GM12878 (cell line): Measurements from ENCODE around the gene GPR153. TPM values are rescaled to one million over a fixed set of nuclear protein-coding genes. Genes with fewer than 3 reads are reported as not detected.

Experiments used
- ATAC-seq: fragments of 200-7000 bp; cut with Tn5 transposase; 3 replicates; pipeline ENCODE4 v1.9.1; 2020; ENCODE audit warnings: mild to moderate bottlenecking, moderate library complexity
- BruUV-seq: library from RNA; stranded (reverse); fragments of 400-500 nt; replicated peaks from 2 replicates; lab custom pipeline; 2021; lab: Mats Ljungman, UMichigan
- CTCF ChIA-PET: fragments of 300-600 bp; sonication (Branson Sonifier 250); formaldehyde crosslinking; extraction: SDS; loops from one replicate; lab custom pipeline; 2021; ENCODE audit warnings: inconsistent platforms; lab: Yijun Ruan, JAX
- POLR2A ChIA-PET: fragments of 350-600 bp; formaldehyde crosslinking; extraction: SDS; loops from one replicate; lab custom pipeline; 2021; ENCODE audit warnings: inconsistent platforms; lab: Charles Lee
- RAD21 ChIA-PET: fragments of 300-600 bp; sonication (Branson Sonifier 250); formaldehyde crosslinking; loops from one replicate; lab custom pipeline; 2023; ENCODE audit warnings: antibody characterized with exemption; ENCODE audit not compliant: unreplicated experiment; lab: Charles Lee
- SMC1A ChIA-PET: fragments of 300-600 bp; sonication (Branson Sonifier 250); formaldehyde crosslinking; loops from one replicate; lab custom pipeline; 2023; ENCODE audit not compliant: unreplicated experiment, uncharacterized antibody; lab: Charles Lee
- DNase-seq: peaks from one replicate; pipeline ENCODE4 v3.0.0-alpha.2; 2011; ENCODE audit warnings: low read depth, low spot score
- FAIRE-seq: peaks from 3 replicates; lab custom pipeline; 2011; peaks lifted over from hg19 to GRCh38; lab: Jason Lieb, UNC
- H2AFZ ChIP-seq: 2 replicates; pipeline ENCODE4 v1.6.0; 2011; ENCODE audit warnings: low read depth, low read length, control low read depth; ENCODE audit not compliant: control insufficient read depth
- H3K27ac ChIP-seq: 2 replicates; pipeline ENCODE4 v1.5.1; 2011; ENCODE audit warnings: control low read depth; ENCODE audit not compliant: control insufficient read depth, insufficient read depth
- H3K27me3 ChIP-seq, 2 experiments: replicated peaks in 1 of 2; 2 replicates each; pipeline versions ENCODE4 v1.6.0 to v1.6.1; 2011; ENCODE audit warnings: low read length in 1 of 2; ENCODE audit not compliant: control insufficient read depth in 2 of 2, insufficient read depth in 2 of 2
- H3K36me3 ChIP-seq, 2 experiments: 2 replicates each; pipeline ENCODE4 v1.5.1; 2011; ENCODE audit warnings: low read length in 1 of 2; ENCODE audit not compliant: control insufficient read depth in 2 of 2, insufficient read depth in 2 of 2
- H3K4me1 ChIP-seq: 2 replicates; pipeline ENCODE4 v1.6.1; 2011; ENCODE audit warnings: mild to moderate bottlenecking, low read length, moderate library complexity, mixed read lengths; ENCODE audit not compliant: control insufficient read depth, insufficient read depth
- H3K4me2 ChIP-seq: 2 replicates; pipeline ENCODE4 v1.6.0; 2011; ENCODE audit warnings: control low read depth; ENCODE audit not compliant: control insufficient read depth, insufficient read depth
- H3K4me3 ChIP-seq: fragments of 200-600 bp; sonication (generic); 2 replicates; pipeline ENCODE4 v1.5.1; 2016
- H3K79me2 ChIP-seq: 2 replicates; pipeline ENCODE4 v1.6.0; 2011; ENCODE audit warnings: low read length; ENCODE audit not compliant: control insufficient read depth, insufficient read depth
- H3K9ac ChIP-seq: 2 replicates; pipeline ENCODE4 v1.8.0; 2011; ENCODE audit warnings: low read length, control low read depth, mixed read lengths; ENCODE audit not compliant: control insufficient read depth, insufficient read depth
- H3K9me3 ChIP-seq: replicated peaks from 3 replicates; pipeline ENCODE4 v1.5.1; 2011; ENCODE audit warnings: mild to moderate bottlenecking, low read length; ENCODE audit not compliant: control insufficient read depth, insufficient read depth
- H4K20me1 ChIP-seq: 2 replicates; pipeline ENCODE4 v1.6.0; 2011; ENCODE audit not compliant: control insufficient read depth, insufficient read depth
- CHD4 ChIP-seq: fragments of 200-600 bp; sonication (generic); IDR thresholded peaks from 2 replicates; pipeline ENCODE4 v1.6.1; 2016; ENCODE audit warnings: mild to moderate bottlenecking
- CREB1 ChIP-seq: IDR thresholded peaks from 2 replicates; pipeline ENCODE4 v1.6.1; 2012; ENCODE audit warnings: low read depth, mild to moderate bottlenecking, inconsistent platforms
- IRF4 ChIP-seq: IDR thresholded peaks from 2 replicates; pipeline ENCODE4 v1.6.1; 2011; ENCODE audit warnings: low read depth, low read length
- NBN ChIP-seq: fragments of 450-650 bp; IDR thresholded peaks from 2 replicates; pipeline ENCODE4 v1.6.1; 2016
- NR2F1 ChIP-seq: fragments of 450-650 bp; conservative IDR thresholded peaks from 2 replicates; pipeline ENCODE4 v1.6.1; 2017; ENCODE audit warnings: mild to moderate bottlenecking
- WGBS: methylation state at CpG from one replicate; pipeline ENCODE4 v1.1.6; 2016; ENCODE audit warnings: low lambda C conversion rate; ENCODE audit not compliant: insufficient replicate concordance, insufficient coverage; ENCODE audit errors: missing lambda C conversion rate; 5-methylcytosine and 5-hydroxymethylcytosine counted together
- in situ Hi-C: fragments of 300-500 bp; cut with MboI; formaldehyde crosslinking; loops from 9 replicates; pipeline ENCODE4 v1.14.3; 2018; ENCODE audit warnings: mixed read lengths
- intact Hi-C: fragments of 100-400 bp; cut with micrococcal nuclease; formaldehyde crosslinking; loops from one replicate; pipeline ENCODE4 v1.14.2; 2022; ENCODE audit not compliant: unreplicated experiment
- polyA plus RNA-seq, 11 experiments: library from polyadenylated mRNA; depleted of rRNA in 4 of 11; unstranded in 6 of 11; stranded (reverse) in 5 of 11; fragments of >200 nt; fragmentation: Nextera tagmentation in 4 of 11; fragmentation: Illumina TruSeq in 1 of 11; extraction: Ambion mirVana in 4 of 11; extraction: Trizol in 1 of 11; gene quantifications; 1 replicate in 1 of 11; 2 replicates in 10 of 11; pipeline versions ENCODE4 v1.2.1 to v1.2.3, GENCODE V29; 2011 to 2016; ENCODE audit warnings: inconsistent platforms in 2 of 11, missing spikeins in 2 of 11, low read depth in 1 of 11
- total RNA-seq, 4 experiments: library from RNA; depleted of rRNA in 3 of 4; stranded (reverse); fragments of >200 nt in 3 of 4; fragmentation: Illumina TruSeq in 1 of 4; extraction: Trizol in 1 of 4; gene quantifications; 2 replicates each; pipeline versions ENCODE4 v1.2.1 to v1.2.3, GENCODE V29; 2013 to 2021
- TF ChIP-seq, protein P1 (sequence below): fragments of 450-650 bp; IDR thresholded peaks from 2 replicates; pipeline ENCODE4 v1.6.1; 2017; ENCODE audit warnings: mild to moderate bottlenecking, moderate library complexity

The GPR153 gene
- total and polyA plus RNA-seq, 10 of the 15 experiments (the other 5 are each of a cell fraction or from before 2014, with no cell fraction given), result 0.04 to 2.2 (median 0.54) TPM

DNA sequence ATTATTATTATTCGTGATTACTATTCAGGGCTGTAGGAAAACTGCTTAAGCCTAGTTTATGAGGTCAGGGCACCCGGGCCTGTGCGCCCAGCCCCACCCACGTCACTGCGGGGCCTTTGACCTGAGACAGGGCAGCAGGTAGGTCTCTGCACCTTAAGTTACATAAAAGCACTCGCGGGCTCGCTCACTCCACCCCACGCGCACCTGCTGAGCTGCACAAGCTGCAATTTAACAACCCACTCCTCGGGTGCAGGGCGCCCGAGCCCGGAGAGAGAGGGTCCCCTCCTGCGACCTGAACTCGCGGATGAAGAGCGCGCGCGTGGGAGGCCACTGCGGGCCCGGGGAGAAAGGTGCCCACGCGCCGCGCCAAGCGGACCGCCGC, 25.6 kb downstream of the GPR153 start:
- H3K27me3 ChIP-seq, result peaks cover 0 to 4% of the 10 kb centered on the region in 2 experiments; a peak in 2 of 4 replicates
- BruUV-seq, result no TSS peak
- TF ChIP-seq, protein P1, sequence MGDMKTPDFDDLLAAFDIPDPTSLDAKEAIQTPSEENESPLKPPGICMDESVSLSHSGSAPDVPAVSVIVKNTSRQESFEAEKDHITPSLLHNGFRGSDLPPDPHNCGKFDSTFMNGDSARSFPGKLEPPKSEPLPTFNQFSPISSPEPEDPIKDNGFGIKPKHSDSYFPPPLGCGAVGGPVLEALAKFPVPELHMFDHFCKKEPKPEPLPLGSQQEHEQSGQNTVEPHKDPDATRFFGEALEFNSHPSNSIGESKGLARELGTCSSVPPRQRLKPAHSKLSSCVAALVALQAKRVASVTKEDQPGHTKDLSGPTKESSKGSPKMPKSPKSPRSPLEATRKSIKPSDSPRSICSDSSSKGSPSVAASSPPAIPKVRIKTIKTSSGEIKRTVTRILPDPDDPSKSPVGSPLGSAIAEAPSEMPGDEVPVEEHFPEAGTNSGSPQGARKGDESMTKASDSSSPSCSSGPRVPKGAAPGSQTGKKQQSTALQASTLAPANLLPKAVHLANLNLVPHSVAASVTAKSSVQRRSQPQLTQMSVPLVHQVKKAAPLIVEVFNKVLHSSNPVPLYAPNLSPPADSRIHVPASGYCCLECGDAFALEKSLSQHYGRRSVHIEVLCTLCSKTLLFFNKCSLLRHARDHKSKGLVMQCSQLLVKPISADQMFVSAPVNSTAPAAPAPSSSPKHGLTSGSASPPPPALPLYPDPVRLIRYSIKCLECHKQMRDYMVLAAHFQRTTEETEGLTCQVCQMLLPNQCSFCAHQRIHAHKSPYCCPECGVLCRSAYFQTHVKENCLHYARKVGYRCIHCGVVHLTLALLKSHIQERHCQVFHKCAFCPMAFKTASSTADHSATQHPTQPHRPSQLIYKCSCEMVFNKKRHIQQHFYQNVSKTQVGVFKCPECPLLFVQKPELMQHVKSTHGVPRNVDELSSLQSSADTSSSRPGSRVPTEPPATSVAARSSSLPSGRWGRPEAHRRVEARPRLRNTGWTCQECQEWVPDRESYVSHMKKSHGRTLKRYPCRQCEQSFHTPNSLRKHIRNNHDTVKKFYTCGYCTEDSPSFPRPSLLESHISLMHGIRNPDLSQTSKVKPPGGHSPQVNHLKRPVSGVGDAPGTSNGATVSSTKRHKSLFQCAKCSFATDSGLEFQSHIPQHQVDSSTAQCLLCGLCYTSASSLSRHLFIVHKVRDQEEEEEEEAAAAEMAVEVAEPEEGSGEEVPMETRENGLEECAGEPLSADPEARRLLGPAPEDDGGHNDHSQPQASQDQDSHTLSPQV, result no peak
- TF ChIP-seq CREB1 (0 out of 2 replicates have a peak, but pooled peaks have one; percentile 53), CHD4 (no peak), NR2F1 (peak; percentile 52; the same call in 1 of the 2 replicates), IRF4 (no peak), NBN (peak; percentile 24; the same call in 1 of the 2 replicates)
- peak overlapping the region; percentile 94 for H3K9ac ChIP-seq
- peak overlapping the region; percentile 47 for H2AFZ ChIP-seq
- RAD21 ChIA-PET, result interaction anchor here (0.8 to 2.0 kb wide), 3 partner anchors 11 to 159 kb away, joined by 3 to 10 read pairs (median 3); partner anchors contain the start of genes ACOT7 and RNF207
- FAIRE-seq (no peak), ATAC-seq (peak; percentile 36), DNase-seq (no peak)
- no peaks in the 10 kb centered on the region for H4K20me1 ChIP-seq
- peak overlapping the region; percentile 73 for H3K27ac ChIP-seq
- H3K4me3 ChIP-seq, result peak overlapping the region; percentile 91
- H3K9me3 ChIP-seq, result no peaks in the 10 kb centered on the region
- peaks cover 5% of the 10 kb centered on the region; the same call in 1 of the 2 replicates for H3K4me1 ChIP-seq
- in situ Hi-C loops, result no loop called here
- peaks cover 17% of the 10 kb centered on the region for H3K79me2 ChIP-seq
- peak overlapping the region; percentile 56 for H3K4me2 ChIP-seq
- peaks cover 0 to 15% of the 10 kb centered on the region in 2 experiments; a peak in 3 of 4 replicates for H3K36me3 ChIP-seq
- POLR2A ChIA-PET, result interaction anchor here (1.0 to 2.0 kb wide), 3 partner anchors 11 to 159 kb away, joined by 3 to 10 read pairs (median 4); partner anchors contain the start of genes ACOT7 and RNF207
- CTCF ChIA-PET, result interaction anchor here (0.8 to 3.8 kb wide), 4 partner anchors 12 to 202 kb away, joined by 3 to 16 read pairs (median 4); no protein-coding TSS in a partner anchor
- intact Hi-C loops, result no loop called here
- SMC1A ChIA-PET, result interaction anchor here (0.7 to 1.0 kb wide), 2 partner anchors 25 to 124 kb away, joined by 3 read pairs; no protein-coding TSS in a partner anchor
- WGBS, result under 1% methylated on average over 29 of the region's 30 CpGs
